ENCODE data around the gene ZNF605. TPM values are rescaled to one million over a fixed set of nuclear protein-coding genes. Genes with fewer than 3 reads are reported as not detected.

The ZNF605 gene
- total and polyA plus RNA-seq, 2 of the 4 experiments (the other 2 are of a cell fraction) = 3.6 to 9.9 TPM

- no peak overlapping the region for H3K4me3 ChIP-seq (ENCODE audit: insufficient read depth, low read depth, low read length)
- no peak overlapping the region for H4K91ac ChIP-seq (ENCODE audit: insufficient read depth, low read depth, low read length)
- H3K36me3 ChIP-seq (ENCODE audit: control insufficient read depth, insufficient read depth, low read length) = peaks cover 16% of the 10 kb centered on the region
- no peak overlapping the region for H2BK15ac ChIP-seq (ENCODE audit: low read depth, low read length)
- WGBS, 2 experiments (ENCODE audit: extremely low coverage in 2 of 2, insufficient read length in 1 of 2) = no CpG with 5 or more reads among the region's 1 CpG
- H3K56ac ChIP-seq (ENCODE audit: extremely low read depth, insufficient read depth, low read length) = no peak overlapping the region
- H2AK5ac ChIP-seq (ENCODE audit: low read depth, low read length) = no peak overlapping the region
- in situ Hi-C loops (cut with MboI; ENCODE audit: low sequenced_read_pairs) = no loop called here
- no peak overlapping the region for H4K8ac ChIP-seq (ENCODE audit: low read depth in 2 of 2, low read length in 2 of 2)
- no peaks in the 10 kb centered on the region for H3K9me1 ChIP-seq (ENCODE audit: insufficient read depth, low read length)
- no peak overlapping the region for H2BK120ac ChIP-seq (ENCODE audit: low read depth, low read length)
- ChIA-PET CTCF (no interaction called here), POLR2A (ENCODE audit: unreplicated experiment) (no interaction called here)
- H3K4ac ChIP-seq (ENCODE audit: low read depth, low read length) = no peak overlapping the region
- H2BK5ac ChIP-seq (ENCODE audit: low read depth, low read length, poor library complexity, severe bottlenecking) = no peak overlapping the region
- peaks cover 3% of the 10 kb centered on the region; the same call in 1 of the 2 replicates for H4K20me1 ChIP-seq (ENCODE audit: insufficient read depth, low read length)
- intact Hi-C loops (cut with micrococcal nuclease) = no loop called here
- dilution Hi-C loops (cut with HindIII; ENCODE audit: low sequenced_read_pairs, unreplicated experiment) = no loop called here
- H2AK9ac ChIP-seq (replicated peaks; ENCODE audit: low read depth, low read length, poor library complexity) = no peak overlapping the region
- no peak overlapping the region for H3K4me2 ChIP-seq (ENCODE audit: low read depth, low read length)
- no peak overlapping the region for H2BK20ac ChIP-seq (ENCODE audit: low read depth, low read length)
- peaks cover 68% of the 10 kb centered on the region for H3K9me3 ChIP-seq (ENCODE audit: control insufficient read depth, insufficient read depth, low read length)
- no TSS peak for BruUV-seq (replicated peaks)
- H3K18ac ChIP-seq (ENCODE audit: low read depth, low read length) = no peak overlapping the region
- H3K4me1 ChIP-seq (ENCODE audit: control insufficient read depth, insufficient read depth, low read length) = no peaks in the 10 kb centered on the region
- peaks cover 15 to 27% of the 10 kb centered on the region in 2 experiments for H3K79me1 ChIP-seq (ENCODE audit: low read depth in 1 of 2, low read length in 2 of 2)
- H3K27ac ChIP-seq (ENCODE audit: insufficient read depth, low read length) = no peak overlapping the region
- TF ChIP-seq RAD21 (IDR thresholded peaks at IDR 0.05; ENCODE audit: low read length) (no peak), BHLHE40 (IDR thresholded peaks at IDR 0.05; ENCODE audit: low read depth, low read length) (no peak), RFX5 (IDR thresholded peaks at IDR 0.05; ENCODE audit: low read depth, low read length) (no peak), CEBPB (IDR thresholded peaks at IDR 0.05; ENCODE audit: low read depth, low read length) (no peak), ELK1 (IDR thresholded peaks at IDR 0.05; ENCODE audit: borderline replicate concordance, low read depth, low read length) (no peak), CHD1 (IDR thresholded peaks at IDR 0.05; ENCODE audit: low read depth, low read length) (no peak), NFE2L2 (IDR thresholded peaks at IDR 0.05; ENCODE audit: low read depth, low read length) (no peak), SMC3 (IDR thresholded peaks at IDR 0.05; ENCODE audit: low read depth, low read length) (no peak), MXI1 (IDR thresholded peaks at IDR 0.05; ENCODE audit: borderline replicate concordance, low read depth, low read length) (no peak), FOS (IDR thresholded peaks at IDR 0.05; ENCODE audit: low read depth, low read length) (no peak), USF2 (IDR thresholded peaks at IDR 0.05; ENCODE audit: low read depth, low read length) (no peak), MAFK (IDR thresholded peaks at IDR 0.05; ENCODE audit: low read depth, low read length) (no peak), MAZ (IDR thresholded peaks at IDR 0.05; ENCODE audit: borderline replicate concordance, low read depth, low read length) (no peak), POLR2A (IDR thresholded peaks at IDR 0.05; ENCODE audit: low read depth, low read length) (no peak), CTCF (conservative IDR thresholded peaks at IDR 0.05; ENCODE audit: low read depth, low read length) (no peak)
- no peaks in the 10 kb centered on the region for H3K27me3 ChIP-seq (ENCODE audit: control insufficient read depth, insufficient read depth, low read length)
- no peak overlapping the region for H4K5ac ChIP-seq (ENCODE audit: low read depth, low read length)
- DNase-seq (no peak), ATAC-seq (ENCODE audit: low read depth) (no peak)
- no peak overlapping the region for H2AFZ ChIP-seq (replicated peaks; ENCODE audit: low read length, poor library complexity)
- no peak overlapping the region for H3K23ac ChIP-seq (ENCODE audit: low read depth, low read length)
- no peak overlapping the region for H3K14ac ChIP-seq (replicated peaks; ENCODE audit: low read depth, low read length)
- H3K9ac ChIP-seq (ENCODE audit: low read depth, low read length) = no peak overlapping the region
Measured at GRCh38 chr12:132998741-132999140, 42.6 kb upstream of the ZNF605 start.

All from IMR-90 (cell line).